ENCODE measurements around the gene RYK.

DNA sequence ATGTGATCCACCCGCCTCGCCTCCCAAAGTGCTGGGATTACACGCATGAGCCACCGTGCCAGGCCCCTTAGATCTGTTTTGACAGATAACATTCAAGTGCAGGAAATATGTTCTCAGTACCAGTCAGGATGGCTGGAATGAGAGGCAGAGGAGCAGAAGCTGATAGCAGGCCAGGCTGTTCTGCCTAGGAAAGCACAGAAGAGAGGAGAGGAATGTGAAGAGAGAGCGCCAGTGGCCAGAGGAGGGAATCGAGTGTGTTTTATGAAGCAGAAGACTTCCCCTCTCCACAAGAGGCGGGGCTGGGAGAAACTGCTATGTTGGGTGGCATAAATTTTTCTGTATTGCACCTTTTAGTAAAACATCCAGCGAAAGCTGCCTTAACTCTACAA, 32.0 kb upstream of the RYK start:
- TF ChIP-seq, protein P1, sequence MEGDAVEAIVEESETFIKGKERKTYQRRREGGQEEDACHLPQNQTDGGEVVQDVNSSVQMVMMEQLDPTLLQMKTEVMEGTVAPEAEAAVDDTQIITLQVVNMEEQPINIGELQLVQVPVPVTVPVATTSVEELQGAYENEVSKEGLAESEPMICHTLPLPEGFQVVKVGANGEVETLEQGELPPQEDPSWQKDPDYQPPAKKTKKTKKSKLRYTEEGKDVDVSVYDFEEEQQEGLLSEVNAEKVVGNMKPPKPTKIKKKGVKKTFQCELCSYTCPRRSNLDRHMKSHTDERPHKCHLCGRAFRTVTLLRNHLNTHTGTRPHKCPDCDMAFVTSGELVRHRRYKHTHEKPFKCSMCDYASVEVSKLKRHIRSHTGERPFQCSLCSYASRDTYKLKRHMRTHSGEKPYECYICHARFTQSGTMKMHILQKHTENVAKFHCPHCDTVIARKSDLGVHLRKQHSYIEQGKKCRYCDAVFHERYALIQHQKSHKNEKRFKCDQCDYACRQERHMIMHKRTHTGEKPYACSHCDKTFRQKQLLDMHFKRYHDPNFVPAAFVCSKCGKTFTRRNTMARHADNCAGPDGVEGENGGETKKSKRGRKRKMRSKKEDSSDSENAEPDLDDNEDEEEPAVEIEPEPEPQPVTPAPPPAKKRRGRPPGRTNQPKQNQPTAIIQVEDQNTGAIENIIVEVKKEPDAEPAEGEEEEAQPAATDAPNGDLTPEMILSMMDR (IDR thresholded peaks at IDR 0.05; ENCODE audit: low read depth, low read length) = no peak
- TF ChIP-seq POLR2A (IDR thresholded peaks at IDR 0.05; ENCODE audit: extremely low read depth, insufficient read length) (no peak), MYC (IDR thresholded peaks at IDR 0.05; ENCODE audit: low read depth, low read length) (no peak)
- TF ChIP-seq, protein P2, sequence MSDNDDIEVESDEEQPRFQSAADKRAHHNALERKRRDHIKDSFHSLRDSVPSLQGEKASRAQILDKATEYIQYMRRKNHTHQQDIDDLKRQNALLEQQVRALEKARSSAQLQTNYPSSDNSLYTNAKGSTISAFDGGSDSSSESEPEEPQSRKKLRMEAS (IDR thresholded peaks at IDR 0.05; ENCODE audit: low read depth, low read length) = no peak

Data from NB4 (cell line).